Activated CD8-positive, alpha-beta memory T cell treated with anti-CD3 and anti-CD28 coated beads, Interleukin-2, amount 50 U/mL, for 24 hours (primary cell): ENCODE results near the gene TARBP1.
A peak's percentile ranks its signal among the peaks of the same experiment; 100 is the strongest.
"Not testable (repeated sequence)": the region's sequence is repeated elsewhere in the genome, so short reads cannot be mapped to it uniquely, and the experiment has no call there.

Source experiments
- DNase-seq: peaks from one replicate; pipeline ENCODE4 v3.0.0-alpha.2; 2020; ENCODE audit errors: extremely low read depth

The TARBP1 gene

DNA sequence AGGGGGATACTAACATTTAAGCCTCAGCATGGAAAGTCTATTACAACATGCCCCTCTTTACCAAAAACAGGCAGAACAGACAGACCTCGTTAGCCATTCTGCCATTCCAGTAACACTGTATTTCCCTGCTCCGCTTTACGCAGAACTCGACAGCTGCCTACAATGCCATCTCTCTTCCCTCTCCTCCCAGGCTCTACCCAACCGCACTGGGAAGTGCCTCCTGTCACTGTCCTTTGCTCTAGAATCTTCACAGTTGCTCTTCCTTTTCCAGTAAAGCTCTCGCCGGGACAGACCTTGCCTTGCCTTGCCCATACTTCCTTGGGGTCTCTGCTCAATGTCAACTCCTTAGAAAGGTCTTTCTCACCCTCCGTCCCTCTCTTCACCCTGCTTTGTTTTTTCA lies 82.9 kb downstream of the TARBP1 start:
- no peak for DNase-seq

DNA sequence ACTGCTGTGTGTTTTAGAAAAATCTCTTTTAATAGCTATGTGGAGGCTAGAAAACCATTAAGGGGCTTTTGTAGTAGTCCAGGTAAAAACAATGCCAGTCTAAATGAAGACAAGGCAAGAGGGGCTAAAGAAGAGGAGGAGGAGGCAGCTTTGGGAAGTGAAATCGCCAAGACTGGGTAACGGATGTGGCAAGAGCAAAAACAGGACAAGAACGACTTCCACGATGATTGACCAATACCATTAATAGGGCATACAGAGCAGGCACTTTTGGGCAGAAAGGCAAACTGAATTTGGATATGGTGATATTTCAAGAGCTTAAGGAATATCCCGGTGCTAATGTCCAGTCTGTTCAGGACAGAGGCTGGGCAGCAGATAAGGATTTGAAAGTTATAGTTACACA lies 83.7 kb downstream of the TARBP1 start:
- no peak for DNase-seq

DNA sequence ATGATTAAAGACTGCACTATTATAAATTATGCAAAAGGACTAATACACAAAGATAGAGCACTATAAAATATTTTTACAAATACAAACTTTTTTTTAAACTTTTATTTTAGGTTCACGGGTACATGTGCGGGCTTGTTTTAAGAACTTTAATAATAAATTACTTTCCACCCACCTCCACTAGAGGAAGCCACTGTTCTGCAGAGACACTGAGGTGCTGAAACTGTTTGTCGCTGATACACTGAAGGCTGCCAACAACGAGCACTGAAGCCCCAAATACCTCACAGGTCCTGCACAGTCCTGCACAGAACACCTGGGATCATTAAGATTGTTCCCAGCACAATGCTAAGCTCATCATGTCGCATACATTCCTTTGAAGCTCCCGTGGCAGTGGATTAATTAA lies 85.8 kb downstream of the TARBP1 start:
- no peak for DNase-seq

DNA sequence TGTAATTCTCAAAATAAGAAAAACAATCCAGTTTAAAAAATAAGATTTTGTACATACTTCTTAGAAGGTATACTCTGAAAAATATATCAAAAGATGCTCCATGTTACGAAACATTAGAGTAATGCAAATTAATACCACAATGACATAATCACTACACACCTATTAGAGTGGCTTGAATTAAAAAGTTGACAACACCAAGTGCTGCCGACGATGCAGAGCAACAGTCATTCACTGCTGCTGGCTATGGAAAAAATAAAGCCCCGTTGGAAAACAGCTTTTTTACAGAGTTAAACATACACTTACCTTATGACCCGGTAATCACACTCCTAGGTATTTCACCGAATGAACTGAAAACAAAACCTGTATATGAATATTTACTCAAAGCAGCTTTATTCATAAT lies 90.9 kb downstream of the TARBP1 start:
- no peak for DNase-seq

DNA sequence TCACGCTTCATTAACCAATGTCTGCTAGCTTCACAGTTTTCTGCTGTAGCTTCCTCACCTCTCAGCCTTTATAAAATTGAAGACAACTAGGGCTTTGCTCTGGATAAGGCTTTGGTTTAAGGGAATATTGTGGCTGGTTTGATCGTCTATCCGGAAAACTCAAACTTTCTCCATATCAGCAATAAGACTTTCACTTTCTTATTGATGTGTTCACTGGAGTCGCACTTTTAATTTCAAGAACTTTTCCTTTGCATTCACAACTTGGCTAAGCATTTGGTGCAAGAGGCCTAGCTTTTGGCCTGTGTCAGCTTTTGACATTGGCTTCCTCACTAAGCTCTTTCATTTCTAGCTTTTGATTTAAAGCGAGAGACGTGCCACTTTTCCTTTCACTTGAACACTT lies 92.9 kb downstream of the TARBP1 start:
- no peak for DNase-seq

DNA sequence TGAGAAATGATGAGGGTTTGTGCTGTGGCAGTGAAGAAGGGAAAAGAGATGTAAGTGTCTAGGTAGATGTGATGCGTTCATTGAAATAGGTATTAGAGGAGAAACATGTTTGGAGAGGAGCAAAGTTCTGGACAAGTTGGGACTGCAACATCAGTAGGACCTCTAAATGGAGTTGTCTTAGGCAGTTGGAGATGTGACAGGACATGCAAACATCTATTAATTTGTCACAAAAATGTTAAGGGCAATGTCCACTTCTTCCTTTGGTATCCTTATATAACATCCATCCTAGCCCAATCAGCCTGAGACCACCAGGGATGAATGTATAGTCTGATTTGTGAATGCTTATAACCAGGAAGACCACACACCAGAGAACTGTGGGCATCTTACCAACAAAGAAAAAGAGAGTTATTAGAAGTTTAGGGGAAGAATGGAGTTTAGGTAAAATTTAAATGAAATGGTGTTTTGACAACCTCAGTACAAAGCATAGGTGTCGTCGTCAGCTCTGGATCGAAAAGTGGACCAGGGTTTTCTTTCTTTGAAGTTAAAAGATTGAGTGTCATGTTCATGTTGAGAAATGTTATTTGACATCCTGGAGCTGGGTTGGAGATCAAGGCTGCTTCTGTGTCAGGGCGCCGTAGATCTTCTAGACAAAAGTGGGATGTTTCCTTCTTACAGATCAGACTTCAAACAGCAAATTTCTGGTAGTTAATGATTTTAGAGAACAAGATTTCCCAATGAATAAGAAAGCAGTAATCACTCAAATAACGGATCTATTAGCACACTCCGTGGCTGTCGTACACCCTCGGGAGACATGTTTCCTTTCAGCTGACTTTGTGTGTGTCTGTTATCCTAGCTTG lies 97.1 kb downstream of the TARBP1 start:
- DNase-seq, result no peak

DNA sequence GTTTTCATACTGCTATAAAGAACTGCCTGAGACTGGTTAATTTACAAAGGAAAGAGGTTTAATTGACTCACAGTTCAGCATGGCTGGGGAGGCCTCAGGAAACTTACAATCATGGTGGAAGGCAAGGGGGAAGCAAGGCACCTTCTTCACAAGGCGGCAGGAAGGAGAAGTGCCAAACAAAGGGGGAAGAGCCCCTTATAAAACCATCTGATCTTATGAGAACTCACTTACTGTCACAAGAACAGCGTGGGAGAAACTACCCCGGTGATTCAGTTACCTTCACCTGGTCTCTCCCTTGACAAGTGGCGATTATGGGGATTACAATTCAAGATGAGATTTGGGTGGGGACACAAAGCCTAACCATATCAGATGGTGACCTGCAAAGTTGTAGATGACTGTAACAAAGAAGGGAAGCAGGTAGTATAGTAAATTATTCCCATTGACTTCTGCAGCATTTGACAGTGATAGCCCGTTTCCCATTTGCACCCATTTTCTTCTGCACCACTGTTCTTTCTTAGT lies 99.3 kb downstream of the TARBP1 start:
- DNase-seq, result not testable (repeated sequence)

DNA sequence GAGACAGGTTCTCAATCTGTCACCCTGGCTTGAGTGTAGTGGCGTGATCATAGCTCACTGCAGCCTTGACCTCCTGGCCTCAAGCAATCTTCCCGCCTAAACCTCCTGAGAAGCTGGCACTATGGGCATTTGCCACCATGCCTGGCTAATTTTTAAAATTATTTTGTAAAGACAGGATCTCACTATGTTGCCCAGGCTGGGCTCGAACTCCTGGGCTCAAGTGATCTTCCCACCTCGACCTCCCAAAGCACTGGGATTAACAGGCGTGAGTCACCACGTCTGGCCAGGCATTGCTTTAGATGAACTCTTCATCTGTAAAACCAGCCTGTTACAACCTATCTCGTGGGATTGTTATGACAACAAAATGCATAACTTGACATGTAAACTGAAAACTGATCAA lies 103.3 kb downstream of the TARBP1 start:
- DNase-seq, result no peak

DNA sequence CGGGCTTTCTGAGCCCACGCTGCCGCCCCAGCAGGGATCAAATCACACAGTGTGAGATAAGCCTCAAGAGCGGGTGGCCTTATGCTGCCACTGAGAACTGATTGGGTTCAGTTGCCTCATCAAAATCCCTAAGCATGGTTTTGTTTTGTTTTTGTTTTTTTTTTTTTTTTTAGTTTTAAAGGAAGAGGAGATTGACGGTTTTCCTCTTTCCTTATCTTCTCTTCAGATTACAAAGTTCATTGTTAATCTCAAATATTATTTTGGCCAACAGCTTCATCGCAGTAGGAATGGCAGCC lies 105.1 kb downstream of the TARBP1 start:
- no peak for DNase-seq

DNA sequence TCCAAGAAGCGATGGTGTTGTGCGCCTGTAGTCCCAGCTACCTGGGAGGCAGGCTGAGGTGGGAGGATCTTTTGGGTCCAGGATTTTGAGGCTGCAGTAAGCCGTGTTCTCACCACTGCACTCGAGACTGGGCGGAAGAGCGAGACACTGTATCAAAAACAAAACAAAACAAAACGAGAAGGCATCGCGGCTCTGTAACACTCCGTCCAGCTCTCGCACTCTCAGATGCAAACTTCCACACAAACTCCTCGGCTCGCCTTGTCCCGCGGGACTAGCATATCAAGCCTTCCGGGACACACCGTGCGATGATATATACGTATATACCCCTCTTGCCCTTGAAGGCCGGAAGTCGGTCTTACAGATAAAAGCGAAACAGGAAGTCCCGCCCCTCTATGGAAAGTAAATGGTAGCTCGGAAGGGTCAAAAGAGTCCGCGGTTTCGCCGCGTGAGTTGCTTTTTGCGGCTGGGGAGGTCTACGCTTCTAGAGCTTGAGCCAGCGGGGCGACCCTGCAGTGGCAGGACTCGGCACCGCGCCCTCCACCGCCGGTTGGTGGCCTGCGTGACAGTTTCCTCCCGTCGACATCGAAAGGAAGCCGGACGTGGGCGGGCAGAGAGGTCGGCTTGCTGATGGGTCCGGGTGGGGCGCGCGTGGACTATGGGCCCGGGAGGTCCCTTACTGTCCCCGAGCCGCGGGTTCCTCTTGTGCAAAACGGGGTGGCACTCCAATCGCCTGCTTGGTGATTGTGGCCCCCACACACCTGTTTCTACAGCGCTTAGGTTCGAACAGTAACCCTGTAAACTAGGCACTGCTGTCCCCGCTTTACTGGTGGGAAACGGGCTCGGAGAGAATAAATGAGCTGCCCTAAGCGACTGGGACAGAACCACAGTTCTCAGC lies 105.7 kb downstream of the TARBP1 start, which contains the start of gene COA6:
TSS of gene COA6 (plus strand) at position 393 of the 895 bp plus-strand sequence. CDS start at position 404, 11 bp downstream.
- peak; percentile 78 for DNase-seq

DNA sequence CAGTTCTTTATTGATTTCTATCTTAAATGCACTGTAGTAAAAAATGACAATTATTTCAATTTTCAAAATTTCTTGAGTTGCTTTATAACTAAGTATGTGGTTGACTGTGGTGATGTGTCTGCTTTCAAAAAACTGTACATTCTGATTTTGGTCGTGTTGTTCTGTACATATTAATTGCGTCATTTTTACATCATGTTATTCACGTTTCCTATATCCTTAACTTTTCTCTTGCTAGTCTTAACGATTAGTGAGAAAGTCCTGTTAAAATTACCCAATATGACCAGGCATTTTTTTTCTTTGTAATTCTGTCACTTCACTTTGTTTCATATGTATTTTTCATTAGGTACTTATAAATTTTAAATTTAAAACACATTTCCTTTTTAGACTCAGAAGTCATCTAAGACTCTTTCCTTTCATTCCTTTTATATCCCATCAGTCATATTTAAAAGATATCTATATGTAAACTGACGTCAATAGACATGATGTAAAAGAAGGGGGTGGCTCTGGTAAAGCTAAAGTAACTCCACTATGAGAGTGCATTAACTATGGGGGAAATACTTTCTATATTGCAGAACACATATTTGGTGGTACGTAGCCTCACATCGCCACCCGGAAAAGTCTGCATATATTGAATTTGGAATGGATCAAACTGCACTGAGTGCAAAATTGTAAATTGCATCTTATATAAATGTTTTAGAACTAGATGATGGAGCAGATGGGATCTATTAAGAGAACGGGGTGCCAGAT lies 106.8 kb downstream of the TARBP1 start:
- DNase-seq, result no peak

DNA sequence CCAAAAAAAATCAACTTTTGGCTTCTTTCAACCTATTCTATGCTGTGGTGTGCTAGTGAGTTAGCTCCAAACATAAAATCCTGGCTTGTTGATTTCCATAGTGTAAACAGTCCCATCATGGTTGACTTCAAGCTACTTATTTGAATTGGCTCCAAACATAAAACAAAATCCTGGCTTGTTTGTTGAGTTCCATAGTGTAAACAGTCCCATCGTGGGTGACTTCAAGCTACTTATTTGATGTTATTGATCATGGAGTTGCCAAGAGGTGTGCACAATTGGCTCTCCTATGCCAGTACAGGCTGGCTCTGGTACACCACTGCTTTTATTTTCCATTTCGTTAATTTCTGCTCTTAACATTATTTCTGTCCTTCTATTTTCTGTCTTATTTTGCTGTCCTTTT lies 107.6 kb downstream of the TARBP1 start:
- DNase-seq, result no peak

DNA sequence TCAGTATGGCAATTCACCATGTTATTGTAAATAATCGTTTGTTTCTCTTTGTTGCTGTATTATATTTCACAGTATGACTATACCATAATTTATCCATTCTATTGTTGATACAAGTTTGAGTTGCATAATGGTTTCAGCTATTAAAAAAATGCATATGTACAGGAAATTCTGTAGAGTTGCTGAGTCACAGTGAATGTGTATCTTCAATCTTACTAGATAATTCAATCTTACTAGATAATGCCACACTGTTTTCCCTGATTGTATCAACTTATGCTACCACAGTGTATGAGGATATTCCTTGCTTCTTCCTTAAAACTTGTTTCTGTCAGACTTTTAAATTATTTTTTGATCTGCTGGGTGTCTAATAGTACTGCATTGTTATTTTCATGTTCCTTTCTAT lies 109.2 kb downstream of the TARBP1 start:
- DNase-seq, result no peak

DNA sequence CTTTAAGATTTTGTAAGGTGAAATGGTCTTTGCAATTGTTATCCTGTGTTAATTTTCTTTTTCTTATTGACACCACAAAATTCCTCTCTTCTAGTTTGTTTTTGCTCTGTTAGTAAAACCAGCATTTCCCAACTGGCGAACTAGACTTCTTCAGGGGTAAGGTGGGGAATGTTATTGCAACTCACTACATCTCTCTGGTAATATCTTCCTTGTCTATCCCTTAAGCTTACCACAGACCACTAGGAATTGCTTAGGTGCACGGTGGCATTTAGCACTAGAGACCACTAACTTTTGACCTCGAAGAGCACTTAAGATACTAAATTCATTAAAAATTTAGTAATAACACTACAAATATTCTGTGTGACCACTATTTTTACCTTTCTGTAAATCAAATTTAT lies 109.9 kb downstream of the TARBP1 start:
- no peak for DNase-seq

DNA sequence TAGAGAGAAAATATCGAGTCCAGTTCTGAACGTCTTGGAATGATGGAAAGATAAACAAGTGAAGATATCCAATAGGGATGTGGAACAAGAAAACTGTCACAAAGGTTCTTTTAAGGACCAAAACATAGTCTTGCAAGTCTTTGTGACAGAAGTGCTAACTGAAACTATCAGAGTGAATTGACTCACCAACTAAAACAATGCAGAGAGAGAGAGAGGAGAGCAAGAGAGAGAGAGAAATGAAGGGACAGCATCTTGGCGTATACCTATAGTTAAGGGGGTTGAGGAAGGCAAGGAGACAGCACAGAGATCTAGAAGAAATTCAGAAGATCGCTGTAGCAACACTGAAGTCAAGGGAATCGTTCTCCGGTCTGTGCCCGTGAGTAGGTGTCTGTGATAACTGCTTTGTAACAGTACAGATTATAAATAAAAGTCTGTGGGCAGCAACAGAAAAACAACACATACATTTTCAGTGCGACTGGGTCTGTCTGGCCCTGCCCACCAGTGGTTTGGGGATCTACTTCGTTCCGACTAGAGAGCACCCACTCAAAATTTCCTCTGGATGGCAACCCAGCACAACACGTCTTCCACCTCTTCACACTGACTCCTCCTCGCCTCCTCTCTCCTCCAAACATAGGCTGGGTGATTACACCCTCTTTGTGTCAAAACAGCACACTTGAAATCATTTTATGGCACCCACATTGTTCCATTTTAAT lies 110.5 kb downstream of the TARBP1 start:
- no peak for DNase-seq

DNA sequence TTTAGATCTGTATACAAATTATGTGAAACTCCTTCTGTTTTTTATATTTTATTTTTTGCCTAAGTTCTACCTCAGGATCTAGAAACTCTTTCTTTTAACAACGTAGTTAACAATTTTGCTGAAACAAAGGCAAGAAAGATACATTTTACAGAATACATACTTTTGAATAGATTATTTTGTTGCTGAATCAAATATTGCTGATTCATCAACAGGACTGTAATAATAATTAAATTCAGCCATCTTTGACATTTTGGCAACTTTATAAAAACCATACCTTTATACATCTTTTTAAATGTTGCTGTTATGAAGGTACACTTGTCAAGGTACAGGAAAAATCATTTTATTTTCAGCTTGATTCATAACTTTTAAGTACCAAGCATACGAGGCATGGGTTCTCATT lies 116.4 kb downstream of the TARBP1 start:
- no peak for DNase-seq

DNA sequence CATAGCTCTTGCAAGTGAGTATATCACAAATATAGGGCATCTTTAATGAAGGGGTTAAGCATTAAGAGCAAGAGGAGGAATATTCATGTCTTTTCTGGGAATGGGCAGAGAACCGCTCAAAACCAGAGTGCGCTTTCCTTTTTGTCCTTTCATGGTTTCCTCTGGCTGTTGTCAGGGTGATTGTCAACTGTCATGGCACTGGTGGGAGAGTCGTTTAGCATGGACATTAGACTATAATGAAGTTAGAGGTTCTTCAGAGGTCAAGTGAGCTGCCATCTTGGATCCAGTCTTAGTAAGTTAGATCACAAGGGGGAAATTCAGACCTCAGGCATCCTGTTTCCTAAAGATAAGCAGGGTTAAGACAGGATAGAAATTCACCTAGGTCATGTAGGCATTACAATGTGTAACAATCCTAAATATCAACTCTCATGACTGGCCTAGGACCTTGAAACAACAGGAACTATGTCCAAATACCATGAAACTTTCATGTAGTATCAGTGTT lies 117.8 kb downstream of the TARBP1 start:
- no peak for DNase-seq

DNA sequence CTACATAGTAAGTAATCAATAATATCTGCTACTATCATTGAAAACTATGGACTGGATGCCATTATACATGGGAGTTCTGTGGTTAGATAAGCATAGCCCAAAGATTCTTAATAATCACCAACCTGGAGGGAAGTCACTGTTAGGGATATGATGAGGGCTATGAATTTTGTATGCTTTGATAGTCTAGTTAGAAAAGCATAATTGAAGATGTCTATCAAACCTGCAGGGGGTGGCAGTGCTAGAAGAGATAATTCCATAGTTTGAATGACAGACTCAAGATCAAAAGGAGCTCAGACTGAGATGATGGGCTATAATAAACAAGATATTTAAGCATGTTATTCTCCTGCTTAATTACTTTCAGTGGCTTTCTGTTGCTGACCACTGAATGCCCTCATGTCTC lies 121.1 kb downstream of the TARBP1 start:
- DNase-seq, result no peak

DNA sequence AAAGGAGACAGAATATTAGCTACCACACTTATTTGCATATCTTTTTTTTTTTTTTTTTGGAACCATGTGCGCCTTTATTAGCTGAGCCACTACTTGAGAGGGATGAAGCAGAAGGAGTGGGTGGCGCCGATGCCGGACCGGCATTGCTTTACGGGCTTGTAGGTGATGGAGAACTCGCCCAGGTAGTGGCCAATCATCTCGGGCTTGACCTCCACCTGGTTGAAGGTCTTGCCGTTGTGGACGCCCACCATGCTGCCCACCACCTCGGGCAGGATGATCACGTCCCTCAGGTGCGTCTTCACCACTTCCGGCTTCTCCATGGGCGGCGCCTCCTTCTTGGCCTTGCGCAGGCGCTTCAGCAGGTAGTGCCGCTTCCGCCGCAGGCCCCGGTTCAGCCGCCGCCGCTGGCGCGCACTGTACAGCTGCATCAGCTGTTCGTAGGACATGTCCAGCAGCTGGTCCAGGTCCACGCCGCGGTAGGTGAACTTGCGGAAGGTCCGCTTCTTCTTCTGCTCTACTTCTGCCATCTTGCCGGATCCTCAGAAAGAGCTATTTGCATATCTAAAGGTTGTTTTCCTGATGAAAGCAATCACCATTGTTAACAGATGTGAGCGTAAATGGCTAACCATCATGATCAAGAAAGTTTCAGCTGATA lies 122.2 kb downstream of the TARBP1 start:
- not testable (repeated sequence) for DNase-seq

DNA sequence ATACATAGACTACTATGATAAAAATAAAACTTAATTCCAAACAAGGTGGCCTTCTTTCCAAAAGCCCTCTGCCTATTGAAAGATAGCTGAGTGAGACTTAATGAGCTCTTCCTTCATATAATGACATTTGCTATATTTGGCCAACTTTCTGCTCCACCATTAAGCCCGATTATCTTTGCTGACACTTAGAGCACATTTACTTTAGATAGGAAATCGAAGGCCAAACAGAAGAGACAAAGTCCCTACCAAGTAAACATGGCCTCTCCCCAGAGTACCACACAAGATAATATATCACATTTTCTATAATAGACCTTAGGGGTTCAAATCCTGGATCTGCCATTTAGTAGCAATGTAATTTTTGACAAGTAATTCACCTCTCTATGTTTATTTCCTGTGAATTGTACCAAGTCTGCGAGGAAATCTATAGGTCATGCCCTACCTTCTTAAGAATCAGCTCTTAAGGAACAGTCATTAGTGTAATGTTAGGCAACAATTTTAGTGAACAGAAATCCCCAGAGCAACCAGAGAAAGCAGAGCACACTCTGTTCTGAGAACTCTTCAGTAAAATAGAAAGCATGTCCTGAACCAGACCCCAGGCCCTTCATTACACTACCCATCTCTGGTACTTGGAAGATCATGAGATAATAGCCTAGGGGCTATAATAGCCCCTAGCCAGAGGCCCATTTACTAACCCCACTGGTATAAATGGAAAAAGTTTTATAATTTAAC lies 123.0 kb downstream of the TARBP1 start:
- no peak for DNase-seq
